ENCODE measurements around the gene TCF3.

DNA sequence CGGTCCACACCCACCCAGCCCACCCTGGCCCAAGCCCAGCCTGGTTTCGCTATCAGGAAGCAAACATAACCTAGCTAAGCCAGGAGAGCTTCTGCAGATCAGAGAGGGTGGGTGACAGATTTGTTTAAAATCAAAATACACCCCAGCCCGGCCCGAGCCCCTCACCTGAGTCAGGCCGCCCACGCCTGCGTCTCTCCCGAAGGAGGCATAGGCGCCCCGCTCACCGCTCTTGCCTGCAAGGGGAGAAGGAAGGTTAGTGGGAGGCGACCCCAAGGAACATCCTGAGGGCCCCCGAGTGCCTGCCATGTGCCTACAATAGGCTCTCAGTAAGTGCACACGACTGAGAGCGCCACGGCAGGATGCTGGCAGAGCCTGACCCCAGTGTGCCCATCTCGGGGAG, 25.2 kb downstream of the TCF3 start:
- TF ChIP-seq, protein P1, sequence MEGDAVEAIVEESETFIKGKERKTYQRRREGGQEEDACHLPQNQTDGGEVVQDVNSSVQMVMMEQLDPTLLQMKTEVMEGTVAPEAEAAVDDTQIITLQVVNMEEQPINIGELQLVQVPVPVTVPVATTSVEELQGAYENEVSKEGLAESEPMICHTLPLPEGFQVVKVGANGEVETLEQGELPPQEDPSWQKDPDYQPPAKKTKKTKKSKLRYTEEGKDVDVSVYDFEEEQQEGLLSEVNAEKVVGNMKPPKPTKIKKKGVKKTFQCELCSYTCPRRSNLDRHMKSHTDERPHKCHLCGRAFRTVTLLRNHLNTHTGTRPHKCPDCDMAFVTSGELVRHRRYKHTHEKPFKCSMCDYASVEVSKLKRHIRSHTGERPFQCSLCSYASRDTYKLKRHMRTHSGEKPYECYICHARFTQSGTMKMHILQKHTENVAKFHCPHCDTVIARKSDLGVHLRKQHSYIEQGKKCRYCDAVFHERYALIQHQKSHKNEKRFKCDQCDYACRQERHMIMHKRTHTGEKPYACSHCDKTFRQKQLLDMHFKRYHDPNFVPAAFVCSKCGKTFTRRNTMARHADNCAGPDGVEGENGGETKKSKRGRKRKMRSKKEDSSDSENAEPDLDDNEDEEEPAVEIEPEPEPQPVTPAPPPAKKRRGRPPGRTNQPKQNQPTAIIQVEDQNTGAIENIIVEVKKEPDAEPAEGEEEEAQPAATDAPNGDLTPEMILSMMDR (conservative IDR thresholded peaks at IDR 0.05; ENCODE audit: low read length) = no peak
- TF ChIP-seq EZH2phosphoT487 (IDR thresholded peaks at IDR 0.05; ENCODE audit: borderline replicate concordance) = no peak
